Measurements from ENCODE around the gene SYP. TPM values are rescaled to one million over a fixed set of nuclear protein-coding genes. Genes with fewer than 3 reads are reported as not detected.

SYP gene
- polyA plus RNA-seq, 1 of the 3 experiments (the other 2 are of a cell fraction): 0.76 TPM

GRCh38 chrX:49184294-49185281, 15.4 kb downstream of the SYP start:
- H3K4me1 ChIP-seq (ENCODE audit: control insufficient read depth in 1 of 2, insufficient read depth in 2 of 2, low read depth in 1 of 2, low read length in 1 of 2): no peaks in the 10 kb centered on the region
- H3F3A ChIP-seq (replicated peaks; ENCODE audit: insufficient read depth): no peaks in the 10 kb centered on the region
- no peak overlapping the region for H3K27ac ChIP-seq (ENCODE audit: low read depth in 2 of 2, low read length in 1 of 2)
- H3K4me3 ChIP-seq (ENCODE audit: low read depth in 2 of 2, low read length in 1 of 2): no peak overlapping the region
- POLR2A ChIA-PET: no interaction called here
- H3K27me3 ChIP-seq (ENCODE audit: insufficient read depth): peaks cover 5% of the 10 kb centered on the region; the same call in 1 of the 2 replicates
- H2AFZ ChIP-seq (ENCODE audit: low read depth): no peak overlapping the region
- TF ChIP-seq FOXM1 (IDR thresholded peaks at IDR 0.05; ENCODE audit: low read depth) (no peak), PBX3 (IDR thresholded peaks at IDR 0.05) (no peak), EZH2phosphoT487 (IDR thresholded peaks at IDR 0.05; ENCODE audit: borderline replicate concordance, low read depth) (no peak), RFX5 (IDR thresholded peaks at IDR 0.05; ENCODE audit: low read length) (no peak), RCOR1 (IDR thresholded peaks at IDR 0.05; ENCODE audit: low read length) (no peak), POLR2AphosphoS5 (IDR thresholded peaks at IDR 0.05; ENCODE audit: low read depth, low read length) (no peak), ELF1 (IDR thresholded peaks at IDR 0.05) (no peak), YY1 (IDR thresholded peaks at IDR 0.05; ENCODE audit: low read depth) (no peak), CTCF (IDR thresholded peaks at IDR 0.05) (no peak), RAD21 (IDR thresholded peaks at IDR 0.05; ENCODE audit: low read length) (no peak), FOXJ3 (CRISPR knock-in tag; IDR thresholded peaks at IDR 0.05) (no peak), MAX (IDR thresholded peaks at IDR 0.05; ENCODE audit: low read depth) (no peak), TAF1 (IDR thresholded peaks at IDR 0.05; ENCODE audit: borderline replicate concordance, low read depth, low read length) (no peak), RXRA (IDR thresholded peaks at IDR 0.05; ENCODE audit: borderline replicate concordance, low read depth) (no peak), ZBTB33 (IDR thresholded peaks at IDR 0.05; ENCODE audit: borderline replicate concordance, low read depth) (no peak), GABPA (IDR thresholded peaks at IDR 0.05; ENCODE audit: low read depth) (no peak), USF2 (IDR thresholded peaks at IDR 0.05; ENCODE audit: borderline replicate concordance, low read depth, low read length) (no peak), USF1 (IDR thresholded peaks at IDR 0.05; ENCODE audit: borderline replicate concordance, low read depth) (no peak), GATA2 (CRISPR knock-in tag; IDR thresholded peaks at IDR 0.05) (no peak), REST (IDR thresholded peaks at IDR 0.05; ENCODE audit: low read depth, low read length) (no peak)
- H3K9me3 ChIP-seq: no peaks in the 10 kb centered on the region
- no peaks in the 10 kb centered on the region for H3K9me2 ChIP-seq
- CTCF ChIA-PET: no interaction called here
- WGBS (ENCODE audit: low lambda C conversion rate): 70% methylated on average over 27 of the region's 46 CpGs
- H3K9ac ChIP-seq: no peak overlapping the region
- no peak overlapping the region for H3K4me2 ChIP-seq
- no peaks in the 10 kb centered on the region for H3K36me3 ChIP-seq (replicated peaks in 1 of 2; ENCODE audit: control insufficient read depth in 1 of 2, insufficient read depth in 2 of 2, low read length in 1 of 2)
- H3K79me2 ChIP-seq (ENCODE audit: insufficient read depth): no peaks in the 10 kb centered on the region
- H4K20me1 ChIP-seq (ENCODE audit: insufficient read depth): no peaks in the 10 kb centered on the region
- no peak for DNase-seq

All from SK-N-SH (cell line).